ENCODE data around the gene TCERG1.

DNA sequence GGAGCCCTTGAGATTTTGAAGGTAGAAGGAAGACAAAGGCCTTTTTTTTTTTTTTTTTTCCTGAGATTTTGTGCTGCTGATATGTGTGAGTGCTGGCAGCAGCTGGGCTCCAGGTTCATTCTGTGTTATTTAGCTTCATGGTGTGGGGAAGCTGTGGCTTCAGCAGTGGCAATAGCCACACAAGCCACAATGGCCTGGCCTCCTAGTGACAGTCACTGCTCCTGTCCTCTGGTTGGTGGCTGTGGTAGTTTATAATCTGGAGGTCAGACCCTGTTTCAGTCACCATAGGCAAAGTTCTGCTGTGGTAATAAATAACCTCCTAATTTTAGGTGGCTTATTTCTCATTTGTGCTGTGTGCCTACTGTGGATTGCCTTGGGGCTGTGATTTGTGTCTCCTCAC, 97.1 kb downstream of the TCERG1 start:
- no peak for TF ChIP-seq EZH2 (IDR thresholded peaks at IDR 0.05)
- TF ChIP-seq, protein P1, sequence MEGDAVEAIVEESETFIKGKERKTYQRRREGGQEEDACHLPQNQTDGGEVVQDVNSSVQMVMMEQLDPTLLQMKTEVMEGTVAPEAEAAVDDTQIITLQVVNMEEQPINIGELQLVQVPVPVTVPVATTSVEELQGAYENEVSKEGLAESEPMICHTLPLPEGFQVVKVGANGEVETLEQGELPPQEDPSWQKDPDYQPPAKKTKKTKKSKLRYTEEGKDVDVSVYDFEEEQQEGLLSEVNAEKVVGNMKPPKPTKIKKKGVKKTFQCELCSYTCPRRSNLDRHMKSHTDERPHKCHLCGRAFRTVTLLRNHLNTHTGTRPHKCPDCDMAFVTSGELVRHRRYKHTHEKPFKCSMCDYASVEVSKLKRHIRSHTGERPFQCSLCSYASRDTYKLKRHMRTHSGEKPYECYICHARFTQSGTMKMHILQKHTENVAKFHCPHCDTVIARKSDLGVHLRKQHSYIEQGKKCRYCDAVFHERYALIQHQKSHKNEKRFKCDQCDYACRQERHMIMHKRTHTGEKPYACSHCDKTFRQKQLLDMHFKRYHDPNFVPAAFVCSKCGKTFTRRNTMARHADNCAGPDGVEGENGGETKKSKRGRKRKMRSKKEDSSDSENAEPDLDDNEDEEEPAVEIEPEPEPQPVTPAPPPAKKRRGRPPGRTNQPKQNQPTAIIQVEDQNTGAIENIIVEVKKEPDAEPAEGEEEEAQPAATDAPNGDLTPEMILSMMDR (IDR thresholded peaks at IDR 0.05), result no peak
- no peak for TF ChIP-seq EZH2phosphoT487 (IDR thresholded peaks at IDR 0.05)
